Skeletal muscle satellite cell (primary cell): Measurements from ENCODE around the gene URGCP.

ENCODE experiments used
- H3K27me3 ChIP-seq: 2 replicates; pipeline ENCODE4 v1.7.0; 2013; ENCODE audit warnings: low read length; ENCODE audit not compliant: control insufficient read depth, insufficient read depth
- H3K36me3 ChIP-seq: 2 replicates; pipeline ENCODE4 v1.7.0; 2013; ENCODE audit warnings: mild to moderate bottlenecking, control low read depth, low read length; ENCODE audit not compliant: insufficient read depth
- H3K4me1 ChIP-seq: 2 replicates; pipeline ENCODE4 v1.7.0; 2013; ENCODE audit warnings: low read length; ENCODE audit not compliant: control insufficient read depth, insufficient read depth
- H3K4me2 ChIP-seq: 2 replicates; pipeline ENCODE4 v1.7.0; 2013; ENCODE audit warnings: mild to moderate bottlenecking, low read length
- H3K4me3 ChIP-seq: 2 replicates; pipeline ENCODE4 v1.7.0; 2013; ENCODE audit warnings: low read length
- H3K9ac ChIP-seq: 2 replicates; pipeline ENCODE4 v1.7.0; 2013; ENCODE audit warnings: mild to moderate bottlenecking, low read depth, low read length, moderate library complexity
- H3K9me3 ChIP-seq: replicated peaks from 2 replicates; pipeline ENCODE4 v1.7.0; 2013; ENCODE audit warnings: mild to moderate bottlenecking, control low read depth, low read length

URGCP gene

GRCh38 chr7:43884209-43884608, 22.2 kb downstream of the URGCP start:
- Histone ChIP-seq H3K4me2 (no peak overlapping the region), H3K9me3 (no peaks in the 10 kb centered on the region), H3K9ac (no peak overlapping the region), H3K36me3 (peaks cover 44% of the 10 kb centered on the region), H3K27me3 (no peaks in the 10 kb centered on the region), H3K4me1 (peaks cover 34% of the 10 kb centered on the region), H3K4me3 (no peak overlapping the region)

- Histone ChIP-seq H3K9ac (no peak overlapping the region), H3K4me1 (peaks cover 35% of the 10 kb centered on the region), H3K9me3 (no peaks in the 10 kb centered on the region), H3K4me3 (no peak overlapping the region), H3K27me3 (no peaks in the 10 kb centered on the region), H3K36me3 (peaks cover 75% of the 10 kb centered on the region), H3K4me2 (no peak overlapping the region)
Measured at GRCh38 chr7:43880596-43880995, 25.8 kb downstream of the URGCP start.

DNA sequence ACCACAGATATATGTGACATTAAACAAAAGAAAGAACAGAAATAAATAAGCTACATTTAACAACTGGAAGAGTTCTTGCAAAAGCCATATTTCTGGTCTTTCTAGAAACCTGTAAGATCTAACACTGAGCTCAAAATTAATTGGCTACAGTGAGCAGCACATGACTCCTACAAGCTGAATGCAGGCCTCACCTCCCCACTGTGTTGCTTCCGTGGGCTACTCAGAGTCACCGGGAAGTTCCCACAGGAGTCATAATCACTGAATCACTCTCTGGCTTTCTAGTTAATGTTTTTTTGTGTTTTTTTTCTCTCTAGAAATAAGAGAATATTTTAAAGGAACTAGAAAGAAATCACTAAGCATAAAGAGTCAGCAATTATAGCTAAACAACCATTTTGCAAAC, 26.9 kb downstream of the URGCP start:
- Histone ChIP-seq H3K9ac (no peak overlapping the region), H3K36me3 (peaks cover 75% of the 10 kb centered on the region), H3K4me1 (peaks cover 35% of the 10 kb centered on the region)

DNA sequence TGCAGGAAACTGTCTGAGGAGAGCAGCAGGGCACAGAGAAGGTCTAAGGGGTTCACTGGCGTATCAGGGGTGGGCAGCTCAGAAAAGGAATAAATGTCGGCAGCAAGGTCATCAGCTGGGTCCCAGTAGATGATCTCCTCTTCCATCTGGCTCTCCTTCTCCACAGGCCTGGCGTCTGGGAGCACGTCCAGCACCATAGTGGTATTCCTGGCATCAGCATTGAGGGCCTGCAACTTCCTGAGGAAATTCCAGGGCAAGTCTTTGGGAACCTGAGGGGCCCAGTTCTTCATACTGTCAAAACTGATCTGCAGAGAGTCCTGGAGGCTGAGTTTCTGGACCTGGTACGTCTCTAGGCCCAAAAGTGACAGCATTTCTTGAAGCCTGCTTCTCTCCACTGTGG, 27.5 kb downstream of the URGCP start:
- Histone ChIP-seq H3K4me3 (no peak overlapping the region), H3K27me3 (no peaks in the 10 kb centered on the region), H3K36me3 (peaks cover 74% of the 10 kb centered on the region), H3K4me1 (peaks cover 40% of the 10 kb centered on the region), H3K9me3 (no peaks in the 10 kb centered on the region), H3K9ac (no peak overlapping the region), H3K4me2 (no peak overlapping the region)

More for the DNA sequence above, 26.9 kb downstream of the URGCP start:
- Histone ChIP-seq H3K27me3 (no peaks in the 10 kb centered on the region), H3K9me3 (no peaks in the 10 kb centered on the region), H3K4me2 (no peak overlapping the region), H3K4me3 (no peak overlapping the region)

- Histone ChIP-seq H3K9me3 (no peaks in the 10 kb centered on the region), H3K36me3 (peaks cover 70% of the 10 kb centered on the region), H3K4me1 (peaks cover 46% of the 10 kb centered on the region), H3K27me3 (no peaks in the 10 kb centered on the region), H3K9ac (no peak overlapping the region), H3K4me3 (no peak overlapping the region), H3K4me2 (no peak overlapping the region)
Measured at GRCh38 chr7:43877968-43878864, 28.2 kb downstream of the URGCP start.

- no peaks in the 10 kb centered on the region for H3K27me3 ChIP-seq
- H3K9me3 ChIP-seq = no peaks in the 10 kb centered on the region
- H3K4me2 ChIP-seq = no peak overlapping the region
- no peak overlapping the region for H3K9ac ChIP-seq
- no peak overlapping the region for H3K4me3 ChIP-seq
- peaks cover 70% of the 10 kb centered on the region for H3K36me3 ChIP-seq
- peaks cover 49% of the 10 kb centered on the region for H3K4me1 ChIP-seq
Measured at GRCh38 chr7:43876976-43877745, 29.2 kb downstream of the URGCP start.

DNA sequence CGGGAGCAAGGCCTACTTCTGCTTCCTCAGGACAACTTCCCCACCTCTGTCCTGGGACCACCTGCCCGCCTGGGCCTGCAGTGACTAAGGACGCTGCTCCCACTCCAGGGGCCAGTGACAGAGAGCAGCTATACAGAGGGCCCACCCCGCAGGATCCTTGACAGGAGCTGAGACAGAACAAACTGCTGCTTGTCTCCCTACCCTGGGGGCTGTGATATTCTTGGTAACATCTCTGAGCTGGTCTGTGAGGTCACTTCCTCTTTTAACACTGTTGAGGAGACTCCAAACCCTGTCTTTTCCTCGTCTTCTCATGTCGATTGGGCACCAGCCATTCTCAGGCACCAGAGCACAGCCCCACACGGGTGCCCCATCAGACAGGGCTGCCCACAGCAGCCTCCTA, 30.2 kb downstream of the URGCP start:
- no peak overlapping the region for H3K4me3 ChIP-seq
- H3K9ac ChIP-seq = no peak overlapping the region
- peaks cover 67% of the 10 kb centered on the region for H3K36me3 ChIP-seq
- no peak overlapping the region for H3K4me2 ChIP-seq
- peaks cover 49% of the 10 kb centered on the region for H3K4me1 ChIP-seq
- H3K9me3 ChIP-seq = no peaks in the 10 kb centered on the region
- H3K27me3 ChIP-seq = no peaks in the 10 kb centered on the region

DNA sequence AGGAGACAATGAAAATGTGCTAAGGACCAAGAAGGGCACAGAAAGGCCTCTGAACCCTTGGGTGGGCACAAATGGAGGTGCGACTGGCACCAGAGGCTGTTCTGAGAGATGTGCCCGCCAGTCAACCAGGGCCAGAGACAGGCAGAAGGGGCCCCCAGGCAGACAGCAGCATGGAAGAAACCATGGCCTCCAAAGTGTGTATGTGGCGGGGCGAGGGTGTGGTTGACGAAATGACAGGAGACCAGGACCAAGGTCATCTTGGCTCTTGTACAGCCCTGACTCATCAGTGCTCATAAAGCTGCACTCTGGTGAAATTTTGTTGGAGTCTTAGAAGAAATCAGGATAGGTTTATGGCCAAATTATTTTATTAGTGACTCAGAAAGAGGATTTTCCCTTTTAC, 33.1 kb downstream of the URGCP start:
- Histone ChIP-seq H3K9ac (peak overlapping the region; percentile 68), H3K4me1 (peaks cover 42% of the 10 kb centered on the region), H3K4me2 (peak overlapping the region; percentile 66)

GRCh38 chr7:43872406-43873110, 33.8 kb downstream of the URGCP start:
- Histone ChIP-seq H3K4me1 (peaks cover 46% of the 10 kb centered on the region), H3K4me2 (peak overlapping the region; percentile 66), H3K9ac (peak overlapping the region; percentile 68), H3K36me3 (peaks cover 34% of the 10 kb centered on the region), H3K9me3 (no peaks in the 10 kb centered on the region), H3K27me3 (no peaks in the 10 kb centered on the region), H3K4me3 (peak overlapping the region; percentile 48)

More for the DNA sequence above, 33.1 kb downstream of the URGCP start:
- Histone ChIP-seq H3K4me3 (peak overlapping the region; percentile 48), H3K27me3 (no peaks in the 10 kb centered on the region), H3K9me3 (no peaks in the 10 kb centered on the region), H3K36me3 (peaks cover 41% of the 10 kb centered on the region)

- Histone ChIP-seq H3K9me3 (no peaks in the 10 kb centered on the region), H3K9ac (no peak overlapping the region), H3K27me3 (no peaks in the 10 kb centered on the region), H3K4me1 (peaks cover 46% of the 10 kb centered on the region), H3K36me3 (peaks cover 30% of the 10 kb centered on the region), H3K4me2 (no peak overlapping the region), H3K4me3 (no peak overlapping the region)
Measured at GRCh38 chr7:43871064-43871463, 35.3 kb downstream of the URGCP start.

GRCh38 chr7:43870316-43870715, 36.1 kb downstream of the URGCP start:
- no peaks in the 10 kb centered on the region for H3K9me3 ChIP-seq
- H3K4me2 ChIP-seq = peak overlapping the region; percentile 98
- H3K27me3 ChIP-seq = no peaks in the 10 kb centered on the region
- peak overlapping the region; percentile 93 for H3K4me3 ChIP-seq
- H3K4me1 ChIP-seq = peaks cover 46% of the 10 kb centered on the region
- peak overlapping the region; percentile 98 for H3K9ac ChIP-seq
- H3K36me3 ChIP-seq = peaks cover 29% of the 10 kb centered on the region
